ENCODE data around the gene BCL11B. TPM values are rescaled to one million over a fixed set of nuclear protein-coding genes. Genes with fewer than 3 reads are reported as not detected.
A peak's percentile ranks its signal among the peaks of the same experiment; 100 is the strongest.

Gene BCL11B
- total and polyA plus RNA-seq, 2 experiments from 2014 or later = 0.28 to 3.2 TPM

DNA sequence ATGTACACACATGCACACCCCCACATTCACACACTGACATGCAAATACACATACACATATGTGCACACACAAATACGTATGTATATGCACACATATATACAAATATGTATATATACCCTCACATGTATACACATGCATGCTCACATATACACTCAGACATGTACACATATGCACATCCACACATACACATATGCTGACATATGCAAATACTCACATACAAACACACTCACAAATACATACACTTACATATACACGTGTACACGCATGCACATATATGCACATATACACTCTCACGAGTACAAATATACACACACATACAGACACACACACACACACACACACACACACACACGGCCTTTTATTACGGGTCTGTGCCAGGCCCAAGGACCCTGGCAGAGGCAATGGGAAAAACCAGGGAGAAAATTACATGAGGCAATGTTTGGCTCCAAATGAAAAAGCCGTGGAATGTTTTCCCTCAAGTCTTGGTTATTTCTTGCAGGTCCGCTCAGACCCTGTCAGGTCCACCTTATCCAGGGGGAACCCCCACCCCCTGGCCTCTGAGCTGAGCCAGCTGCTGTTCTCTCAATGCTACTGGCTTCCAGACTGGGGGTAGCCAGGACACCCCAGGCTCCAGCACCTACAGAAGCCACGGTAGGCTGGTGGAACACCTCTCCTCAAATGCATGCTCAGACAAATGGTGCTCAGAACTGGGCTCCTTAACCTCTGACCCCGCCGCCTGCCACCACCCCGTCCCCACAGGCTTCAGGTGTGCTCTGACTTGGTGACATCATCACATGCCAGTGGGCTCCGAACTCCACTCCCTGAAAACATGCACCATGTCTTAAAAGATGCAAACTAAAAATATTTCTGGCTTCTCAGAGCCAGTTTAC is 54.7 kb downstream of the BCL11B start:
- H3K9me3 ChIP-seq (ENCODE audit: low read depth) = no peaks in the 10 kb centered on the region
- TF ChIP-seq CTCF (IDR thresholded peaks at IDR 0.05; ENCODE audit: poor library complexity) = no peak
- TF ChIP-seq EZH2phosphoT487 (IDR thresholded peaks at IDR 0.05; ENCODE audit: low read depth, severe bottlenecking, unreplicated experiment) = no peak
- TF ChIP-seq EZH2 (IDR thresholded peaks at IDR 0.05; ENCODE audit: borderline replicate concordance) = no peak
- WGBS (ENCODE audit: low lambda C conversion rate, missing lambda C conversion rate) = 81% methylated on average over 13 of the region's 13 CpGs
- H3K4me3 ChIP-seq = no peak overlapping the region
- peaks cover 4% of the 10 kb centered on the region for H3K79me2 ChIP-seq
- H3K36me3 ChIP-seq (replicated peaks; ENCODE audit: insufficient read depth, low read depth) = no peaks in the 10 kb centered on the region
- no peak overlapping the region for H3K4me2 ChIP-seq
- no peak for DNase-seq (ENCODE audit: low spot score)
- peaks cover 17% of the 10 kb centered on the region for H3K4me1 ChIP-seq (ENCODE audit: insufficient read depth)
- no peaks in the 10 kb centered on the region for H3K27me3 ChIP-seq
- H3K9me2 ChIP-seq (replicated peaks; ENCODE audit: insufficient read depth) = no peaks in the 10 kb centered on the region
- H3K27ac ChIP-seq = no peak overlapping the region
- H2AFZ ChIP-seq = no peak overlapping the region
- H4K20me1 ChIP-seq (ENCODE audit: insufficient read depth, poor library complexity, severe bottlenecking) = no peaks in the 10 kb centered on the region

GRCh38 chr14:99216191-99216590 is 55.8 kb downstream of the BCL11B start:
- Histone ChIP-seq H3K4me1 (ENCODE audit: insufficient read depth) (peaks cover 17% of the 10 kb centered on the region), H3K27me3 (no peaks in the 10 kb centered on the region), H3K9me2 (replicated peaks; ENCODE audit: insufficient read depth) (no peaks in the 10 kb centered on the region), H2AFZ (no peak overlapping the region), H3K4me2 (no peak overlapping the region), H3K36me3 (replicated peaks; ENCODE audit: insufficient read depth, low read depth) (no peaks in the 10 kb centered on the region), H3K27ac (peak overlapping the region; percentile 17), H3K79me2 (peaks cover 4% of the 10 kb centered on the region), H3K9me3 (ENCODE audit: low read depth) (no peaks in the 10 kb centered on the region), H3K4me3 (no peak overlapping the region), H4K20me1 (ENCODE audit: insufficient read depth, poor library complexity, severe bottlenecking) (no peaks in the 10 kb centered on the region)
- DNase-seq (ENCODE audit: low spot score) = no peak
- TF ChIP-seq EZH2 (IDR thresholded peaks at IDR 0.05; ENCODE audit: borderline replicate concordance) (no peak), EZH2phosphoT487 (IDR thresholded peaks at IDR 0.05; ENCODE audit: low read depth, severe bottlenecking, unreplicated experiment) (no peak), CTCF (IDR thresholded peaks at IDR 0.05; ENCODE audit: poor library complexity) (no peak)
- WGBS (ENCODE audit: low lambda C conversion rate, missing lambda C conversion rate) = 92% methylated on average over 10 of the region's 10 CpGs

- no peak overlapping the region for H2AFZ ChIP-seq
- peaks cover 4% of the 10 kb centered on the region for H3K79me2 ChIP-seq
- TF ChIP-seq EZH2phosphoT487 (IDR thresholded peaks at IDR 0.05; ENCODE audit: low read depth, severe bottlenecking, unreplicated experiment) (no peak), EZH2 (IDR thresholded peaks at IDR 0.05; ENCODE audit: borderline replicate concordance) (no peak), CTCF (IDR thresholded peaks at IDR 0.05; ENCODE audit: poor library complexity) (no peak)
- peak; percentile 74 for DNase-seq (ENCODE audit: low spot score)
- H3K4me1 ChIP-seq (ENCODE audit: insufficient read depth) = peaks cover 17% of the 10 kb centered on the region
- H3K4me3 ChIP-seq = no peak overlapping the region
- no peaks in the 10 kb centered on the region for H3K9me3 ChIP-seq (ENCODE audit: low read depth)
- no peaks in the 10 kb centered on the region for H4K20me1 ChIP-seq (ENCODE audit: insufficient read depth, poor library complexity, severe bottlenecking)
- H3K9me2 ChIP-seq (replicated peaks; ENCODE audit: insufficient read depth) = no peaks in the 10 kb centered on the region
- 42% methylated on average over 16 of the region's 16 CpGs for WGBS (ENCODE audit: low lambda C conversion rate, missing lambda C conversion rate)
- H3K4me2 ChIP-seq = peak overlapping the region; percentile 66
- peak overlapping the region; percentile 17 for H3K27ac ChIP-seq
- H3K27me3 ChIP-seq = no peaks in the 10 kb centered on the region
- no peaks in the 10 kb centered on the region for H3K36me3 ChIP-seq (replicated peaks; ENCODE audit: insufficient read depth, low read depth)
These were observed 56.7 kb downstream of the BCL11B start for GRCh38 chr14:99215277-99215676.
